SK-N-SH (cell line): ENCODE measurements around the gene VDAC2. TPM values are rescaled to one million over a fixed set of nuclear protein-coding genes. Genes with fewer than 3 reads are reported as not detected.

Experiments
- CTCF ChIA-PET: fragments of 300-600, 350-600 bp; formaldehyde crosslinking; extraction: SDS; loops from one replicate; lab custom pipeline; 2021; lab: Yijun Ruan, JAX
- POLR2A ChIA-PET: fragments of 350-600 bp; sonication (Branson Sonifier 250); formaldehyde crosslinking; extraction: SDS; loops from one replicate; lab custom pipeline; 2020; ENCODE audit warnings: antibody characterized with exemption, inconsistent platforms; lab: Yijun Ruan, JAX
- DNase-seq: peaks from one replicate; pipeline ENCODE4 v3.0.0; 2012
- H2AFZ ChIP-seq: fragments of 200-600 bp; sonication (generic); 2 replicates; pipeline ENCODE4 v1.8.1; 2016; ENCODE audit warnings: antibody characterized with exemption, mild to moderate bottlenecking, low read depth
- H3F3A ChIP-seq: fragments of 200-600 bp; sonication (generic); replicated peaks from 2 replicates; pipeline ENCODE3; 2016; ENCODE audit warnings: antibody characterized with exemption, mild to moderate bottlenecking; ENCODE audit not compliant: insufficient read depth
- H3K27ac ChIP-seq, 2 experiments: fragments of 200-500 bp in 1 of 2; fragments of 200-600 bp in 1 of 2; sonication (Bioruptor generic) in 1 of 2; sonication (generic), shearing (Covaris generic) in 1 of 2; 2 replicates each; pipeline versions ENCODE4 v1.5.1 to v1.6.1; 2014 to 2016; ENCODE audit warnings: low read depth in 2 of 2, inconsistent platforms in 1 of 2, low read length in 1 of 2, mild to moderate bottlenecking in 1 of 2, mixed read lengths in 1 of 2
- H3K27me3 ChIP-seq: fragments of 200-600 bp; sonication (generic), shearing (Covaris generic); 2 replicates; pipeline ENCODE4 v1.6.1; 2016; ENCODE audit warnings: mixed run types; ENCODE audit not compliant: insufficient read depth
- H3K36me3 ChIP-seq, 2 experiments: fragments of 200-500 bp in 1 of 2; fragments of 200-600 bp in 1 of 2; sonication (Bioruptor generic) in 1 of 2; sonication (generic) in 1 of 2; replicated peaks in 1 of 2; 2 replicates each; pipeline versions ENCODE3 to v1.5.1; 2014 to 2016; ENCODE audit warnings: low read length in 1 of 2, mild to moderate bottlenecking in 1 of 2; ENCODE audit not compliant: insufficient read depth in 2 of 2, control insufficient read depth in 1 of 2
- H3K4me1 ChIP-seq, 2 experiments: fragments of 200-500 bp in 1 of 2; fragments of 200-600 bp in 1 of 2; sonication (Bioruptor generic) in 1 of 2; sonication (generic), shearing (Covaris generic) in 1 of 2; 2 replicates each; pipeline versions ENCODE4 v1.5.1 to v1.6.1; 2014 to 2016; ENCODE audit warnings: low read depth in 1 of 2, low read length in 1 of 2, mixed run types in 1 of 2; ENCODE audit not compliant: insufficient read depth in 2 of 2, control insufficient read depth in 1 of 2
- H3K4me2 ChIP-seq: fragments of 200-600 bp; sonication (generic), shearing (Covaris generic); 2 replicates; pipeline ENCODE4 v1.6.1; 2017; ENCODE audit warnings: mixed run types
- H3K4me3 ChIP-seq, 2 experiments: fragments of 200-500 bp in 1 of 2; fragments of 200-600 bp in 1 of 2; sonication (Bioruptor generic) in 1 of 2; sonication (generic), shearing (Covaris generic) in 1 of 2; 2 replicates each; pipeline versions ENCODE4 v1.5.1 to v1.8.1; 2014 to 2016; ENCODE audit warnings: low read depth in 2 of 2, inconsistent platforms in 1 of 2, low read length in 1 of 2, mild to moderate bottlenecking in 1 of 2, mixed read lengths in 1 of 2, moderate library complexity in 1 of 2
- H3K79me2 ChIP-seq: fragments of 200-600 bp; sonication (generic); 2 replicates; pipeline ENCODE4 v1.8.1; 2017; ENCODE audit warnings: mild to moderate bottlenecking; ENCODE audit not compliant: insufficient read depth
- H3K9ac ChIP-seq: fragments of 200-600 bp; sonication (generic); 2 replicates; pipeline ENCODE4 v1.6.1; 2017; ENCODE audit warnings: mixed run types
- H3K9me2 ChIP-seq: fragments of 200-600 bp; sonication (generic); 2 replicates; pipeline ENCODE4 v1.6.1; 2017; ENCODE audit warnings: mixed run types
- H3K9me3 ChIP-seq: fragments of 200-600 bp; sonication (generic); 2 replicates; pipeline ENCODE4 v1.6.1; 2017; ENCODE audit warnings: mixed run types, mild to moderate bottlenecking, moderate library complexity
- H4K20me1 ChIP-seq: fragments of 200-600 bp; sonication (generic); 2 replicates; pipeline ENCODE4 v1.6.1; 2017; ENCODE audit warnings: mild to moderate bottlenecking, mixed run types; ENCODE audit not compliant: insufficient read depth
- CHD2 ChIP-seq: fragments of 150-350 bp; IDR thresholded peaks from 2 replicates; pipeline ENCODE4 v1.6.1; 2018; ENCODE audit warnings: low read length; ENCODE audit not compliant: partially characterized antibody
- ELF1 ChIP-seq: IDR thresholded peaks from 2 replicates; pipeline ENCODE4 v1.4.0; 2012
- EP300 ChIP-seq, 2 experiments: IDR thresholded peaks; 2 replicates each; pipeline versions ENCODE4 v1.4.0 to v1.6.1; 2012; ENCODE audit warnings: borderline replicate concordance in 1 of 2, low read depth in 1 of 2, low read length in 1 of 2
- FOSL2 ChIP-seq: IDR thresholded peaks from 2 replicates; pipeline ENCODE4 v1.4.0; 2012; ENCODE audit warnings: low read depth, mild to moderate bottlenecking, moderate library complexity, borderline replicate concordance
- GABPA ChIP-seq: IDR thresholded peaks from 2 replicates; pipeline ENCODE4 v1.4.0; 2012; ENCODE audit warnings: low read depth, mild to moderate bottlenecking
- GATA2 ChIP-seq: sonication (generic); formaldehyde crosslinking; IDR thresholded peaks from 2 replicates; pipeline ENCODE4 v1.5.0; 2020; ENCODE audit warnings: mild to moderate bottlenecking, missing genetic modification reagents
- MEF2A ChIP-seq: IDR thresholded peaks from 2 replicates; pipeline ENCODE4 v1.4.0; 2012; ENCODE audit warnings: low read depth, borderline replicate concordance
- MXI1 ChIP-seq: IDR thresholded peaks from 2 replicates; pipeline ENCODE4 v1.6.1; 2012; ENCODE audit warnings: mild to moderate bottlenecking, low read depth, low read length, improper control_type of control experiment
- NRF1 ChIP-seq: IDR thresholded peaks from 2 replicates; pipeline ENCODE4 v1.6.1; 2012; ENCODE audit warnings: low read depth, mild to moderate bottlenecking, low read length
- POLR2AphosphoS5 ChIP-seq: IDR thresholded peaks from 2 replicates; pipeline ENCODE4 v1.6.1; 2012; ENCODE audit warnings: low read depth, low read length
- RAD21 ChIP-seq: IDR thresholded peaks from 2 replicates; pipeline ENCODE4 v1.6.1; 2012; ENCODE audit warnings: mild to moderate bottlenecking, low read length
- RCOR1 ChIP-seq: fragments of 150-350 bp; IDR thresholded peaks from 2 replicates; pipeline ENCODE4 v1.6.1; 2017; ENCODE audit warnings: antibody characterized with exemption, low read length
- RFX5 ChIP-seq: IDR thresholded peaks from 2 replicates; pipeline ENCODE4 v1.6.1; 2012; ENCODE audit warnings: mild to moderate bottlenecking, improper control_type of control experiment, low read length
- RXRA ChIP-seq: IDR thresholded peaks from 2 replicates; pipeline ENCODE4 v1.4.0; 2012; ENCODE audit warnings: low read depth, mild to moderate bottlenecking, borderline replicate concordance
- SIN3A ChIP-seq: IDR thresholded peaks from 2 replicates; pipeline ENCODE4 v1.6.1; 2012; ENCODE audit warnings: low read depth, mild to moderate bottlenecking, low read length, moderate library complexity, borderline replicate concordance
- TCF12 ChIP-seq: IDR thresholded peaks from 2 replicates; pipeline ENCODE4 v1.4.0; 2012
- TEAD4 ChIP-seq: IDR thresholded peaks from 2 replicates; pipeline ENCODE4 v1.4.0; 2012; ENCODE audit warnings: mild to moderate bottlenecking, borderline replicate concordance; ENCODE audit not compliant: insufficient read depth
- WGBS: methylation state at CpG from one replicate; pipeline ENCODE4 v1.1.6; 2017; ENCODE audit warnings: low lambda C conversion rate; 5-methylcytosine and 5-hydroxymethylcytosine counted together
- polyA plus RNA-seq, 3 experiments: library from polyadenylated mRNA; depleted of rRNA; stranded (reverse); fragments of >200 nt; gene quantifications; 2 replicates each; pipeline ENCODE4 v1.2.3, GENCODE V29; 2012
- TF ChIP-seq, protein P1 (sequence below): IDR thresholded peaks from 2 replicates; pipeline ENCODE4 v1.6.1; 2012; ENCODE audit warnings: mild to moderate bottlenecking, low read depth, low read length, moderate library complexity
- TF ChIP-seq, protein P2 (sequence below): IDR thresholded peaks from 2 replicates; pipeline ENCODE4 v1.4.0; 2012; ENCODE audit warnings: low read depth, borderline replicate concordance
- TF ChIP-seq, protein P3 (sequence below): fragments of 150-350 bp; IDR thresholded peaks from 2 replicates; pipeline ENCODE4 v1.6.1; 2016; ENCODE audit warnings: mild to moderate bottlenecking, low read depth, low read length

Gene VDAC2
- polyA plus RNA-seq, 1 of the 3 experiments (the other 2 are of a cell fraction) = 98.3 TPM

DNA sequence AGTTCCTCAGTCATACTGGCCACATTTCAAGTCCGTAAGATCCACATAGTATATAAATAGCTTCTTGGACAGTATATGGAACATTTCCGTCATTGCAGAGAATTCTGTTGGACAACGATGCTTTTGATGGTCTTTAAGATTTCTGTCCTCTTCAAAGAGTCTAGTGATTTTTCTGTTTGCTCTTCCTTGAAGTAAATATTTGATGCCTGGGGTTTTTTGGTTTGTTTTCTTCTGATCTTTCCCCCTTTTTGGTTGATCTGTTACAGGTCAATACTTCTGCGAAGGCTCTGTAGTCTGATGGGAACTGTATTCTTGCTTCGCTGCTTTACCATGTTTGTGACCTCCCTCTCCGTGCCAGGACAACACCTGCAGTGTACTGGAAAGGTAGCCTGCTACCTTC lies 42.3 kb upstream of the VDAC2 start:
- H3K4me1 ChIP-seq = 0 out of 4 replicates have a peak, but pooled peaks cover 0 to 5% of the 10 kb centered on the region in 2 experiments
- H3K4me2 ChIP-seq = no peak overlapping the region
- H3K4me3 ChIP-seq = no peak overlapping the region
- ChIA-PET CTCF (no interaction called here), POLR2A (no interaction called here)
- H3K36me3 ChIP-seq = peaks cover 2 to 22% of the 10 kb centered on the region in 2 experiments
- TF ChIP-seq CHD2 (no peak), RAD21 (no peak), TCF12 (no peak), RFX5 (no peak), GATA2 (CRISPR knock-in tag) (no peak), ELF1 (no peak), NRF1 (no peak), EP300 (IDR thresholded peaks at IDR 0.05; ENCODE audit: borderline replicate concordance in 1 of 2, low read depth in 1 of 2, low read length in 1 of 2) (no peak)
- TF ChIP-seq, protein P1, sequence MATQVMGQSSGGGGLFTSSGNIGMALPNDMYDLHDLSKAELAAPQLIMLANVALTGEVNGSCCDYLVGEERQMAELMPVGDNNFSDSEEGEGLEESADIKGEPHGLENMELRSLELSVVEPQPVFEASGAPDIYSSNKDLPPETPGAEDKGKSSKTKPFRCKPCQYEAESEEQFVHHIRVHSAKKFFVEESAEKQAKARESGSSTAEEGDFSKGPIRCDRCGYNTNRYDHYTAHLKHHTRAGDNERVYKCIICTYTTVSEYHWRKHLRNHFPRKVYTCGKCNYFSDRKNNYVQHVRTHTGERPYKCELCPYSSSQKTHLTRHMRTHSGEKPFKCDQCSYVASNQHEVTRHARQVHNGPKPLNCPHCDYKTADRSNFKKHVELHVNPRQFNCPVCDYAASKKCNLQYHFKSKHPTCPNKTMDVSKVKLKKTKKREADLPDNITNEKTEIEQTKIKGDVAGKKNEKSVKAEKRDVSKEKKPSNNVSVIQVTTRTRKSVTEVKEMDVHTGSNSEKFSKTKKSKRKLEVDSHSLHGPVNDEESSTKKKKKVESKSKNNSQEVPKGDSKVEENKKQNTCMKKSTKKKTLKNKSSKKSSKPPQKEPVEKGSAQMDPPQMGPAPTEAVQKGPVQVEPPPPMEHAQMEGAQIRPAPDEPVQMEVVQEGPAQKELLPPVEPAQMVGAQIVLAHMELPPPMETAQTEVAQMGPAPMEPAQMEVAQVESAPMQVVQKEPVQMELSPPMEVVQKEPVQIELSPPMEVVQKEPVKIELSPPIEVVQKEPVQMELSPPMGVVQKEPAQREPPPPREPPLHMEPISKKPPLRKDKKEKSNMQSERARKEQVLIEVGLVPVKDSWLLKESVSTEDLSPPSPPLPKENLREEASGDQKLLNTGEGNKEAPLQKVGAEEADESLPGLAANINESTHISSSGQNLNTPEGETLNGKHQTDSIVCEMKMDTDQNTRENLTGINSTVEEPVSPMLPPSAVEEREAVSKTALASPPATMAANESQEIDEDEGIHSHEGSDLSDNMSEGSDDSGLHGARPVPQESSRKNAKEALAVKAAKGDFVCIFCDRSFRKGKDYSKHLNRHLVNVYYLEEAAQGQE = no peak
- TF ChIP-seq, protein P2, sequence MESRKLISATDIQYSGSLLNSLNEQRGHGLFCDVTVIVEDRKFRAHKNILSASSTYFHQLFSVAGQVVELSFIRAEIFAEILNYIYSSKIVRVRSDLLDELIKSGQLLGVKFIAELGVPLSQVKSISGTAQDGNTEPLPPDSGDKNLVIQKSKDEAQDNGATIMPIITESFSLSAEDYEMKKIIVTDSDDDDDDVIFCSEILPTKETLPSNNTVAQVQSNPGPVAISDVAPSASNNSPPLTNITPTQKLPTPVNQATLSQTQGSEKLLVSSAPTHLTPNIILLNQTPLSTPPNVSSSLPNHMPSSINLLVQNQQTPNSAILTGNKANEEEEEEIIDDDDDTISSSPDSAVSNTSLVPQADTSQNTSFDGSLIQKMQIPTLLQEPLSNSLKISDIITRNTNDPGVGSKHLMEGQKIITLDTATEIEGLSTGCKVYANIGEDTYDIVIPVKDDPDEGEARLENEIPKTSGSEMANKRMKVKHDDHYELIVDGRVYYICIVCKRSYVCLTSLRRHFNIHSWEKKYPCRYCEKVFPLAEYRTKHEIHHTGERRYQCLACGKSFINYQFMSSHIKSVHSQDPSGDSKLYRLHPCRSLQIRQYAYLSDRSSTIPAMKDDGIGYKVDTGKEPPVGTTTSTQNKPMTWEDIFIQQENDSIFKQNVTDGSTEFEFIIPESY = no peak
- TF ChIP-seq, all 33 proteins: peak for 0
- H2AFZ ChIP-seq = no peak overlapping the region
- 93% methylated on average over 6 of the region's 6 CpGs for WGBS
- no peak for DNase-seq
- no peak overlapping the region for H3K9ac ChIP-seq
- H3K9me2 ChIP-seq = no peaks in the 10 kb centered on the region
- no peak overlapping the region for H3K27ac ChIP-seq
- no peaks in the 10 kb centered on the region for H4K20me1 ChIP-seq
- H3K27me3 ChIP-seq = no peaks in the 10 kb centered on the region
- peaks cover 45% of the 10 kb centered on the region; the same call in 1 of the 2 replicates for H3K79me2 ChIP-seq
- H3K9me3 ChIP-seq = no peaks in the 10 kb centered on the region
- H3F3A ChIP-seq = peaks cover 10% of the 10 kb centered on the region

DNA sequence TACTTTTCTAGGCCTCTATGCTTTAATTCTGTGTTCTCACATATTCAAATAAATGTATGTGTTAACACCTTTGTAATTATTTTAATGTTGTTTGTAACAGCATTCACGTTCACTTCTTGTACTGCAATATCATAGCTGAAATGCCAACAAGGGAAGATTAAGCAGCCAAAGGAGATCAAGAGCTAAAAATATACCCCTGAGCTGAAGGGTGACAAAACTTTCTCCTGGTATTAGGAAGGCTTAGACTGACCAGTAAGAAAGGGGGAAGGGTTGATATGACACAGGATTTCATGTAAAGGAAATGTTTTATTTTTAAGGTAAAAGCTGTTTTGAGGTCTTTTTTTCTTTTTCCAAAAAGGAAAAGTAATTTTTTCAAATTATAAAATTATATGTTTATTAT lies 40.4 kb upstream of the VDAC2 start:
- Histone ChIP-seq H3K4me1 (0 out of 4 replicates have a peak, but pooled peaks cover 0 to 5% of the 10 kb centered on the region in 2 experiments), H3K79me2 (peaks cover 47% of the 10 kb centered on the region), H4K20me1 (no peaks in the 10 kb centered on the region), H3K27ac (no peak overlapping the region), H3K4me2 (no peak overlapping the region), H2AFZ (no peak overlapping the region), H3K36me3 (peaks cover 2 to 22% of the 10 kb centered on the region in 2 experiments), H3K9me3 (no peaks in the 10 kb centered on the region), H3K9ac (no peak overlapping the region), H3K9me2 (no peaks in the 10 kb centered on the region), H3K27me3 (no peaks in the 10 kb centered on the region), H3F3A (peaks cover 10% of the 10 kb centered on the region), H3K4me3 (no peak overlapping the region)
- DNase-seq = no peak
- ChIA-PET POLR2A (no interaction called here), CTCF (interaction anchor here (0.6 to 1.1 kb wide), 2 partner anchors 17 to 333 kb away, joined by 3 to 4 read pairs; no protein-coding TSS in a partner anchor)
- 86% methylated on average over 1 of the region's 1 CpG for WGBS
- TF ChIP-seq TEAD4 (no peak), MXI1 (no peak), GABPA (no peak), RFX5 (no peak), CHD2 (no peak), FOSL2 (no peak), RAD21 (no peak), TCF12 (no peak), MEF2A (no peak), RCOR1 (no peak), RXRA (no peak), POLR2AphosphoS5 (no peak), SIN3A (no peak), ELF1 (no peak)
- TF ChIP-seq, protein P3, sequence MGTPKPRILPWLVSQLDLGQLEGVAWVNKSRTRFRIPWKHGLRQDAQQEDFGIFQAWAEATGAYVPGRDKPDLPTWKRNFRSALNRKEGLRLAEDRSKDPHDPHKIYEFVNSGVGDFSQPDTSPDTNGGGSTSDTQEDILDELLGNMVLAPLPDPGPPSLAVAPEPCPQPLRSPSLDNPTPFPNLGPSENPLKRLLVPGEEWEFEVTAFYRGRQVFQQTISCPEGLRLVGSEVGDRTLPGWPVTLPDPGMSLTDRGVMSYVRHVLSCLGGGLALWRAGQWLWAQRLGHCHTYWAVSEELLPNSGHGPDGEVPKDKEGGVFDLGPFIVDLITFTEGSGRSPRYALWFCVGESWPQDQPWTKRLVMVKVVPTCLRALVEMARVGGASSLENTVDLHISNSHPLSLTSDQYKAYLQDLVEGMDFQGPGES = no peak
